ENCODE measurements around the gene ANXA6. TPM values are rescaled to one million over a fixed set of nuclear protein-coding genes. Genes with fewer than 3 reads are reported as not detected.

Gene ANXA6
- total RNA-seq, 1 experiment from 2014 or later, result 51.9 TPM

- BruUV-seq (replicated peaks), result no TSS peak
Measured at GRCh38 chr5:151186538-151186937, 29.0 kb upstream of the ANXA6 start.

GRCh38 chr5:151186052-151186451 lies 28.5 kb upstream of the ANXA6 start:
- no TSS peak for BruUV-seq (replicated peaks)
- Histone ChIP-seq H3K9me3 (no peaks in the 10 kb centered on the region; the same call in 1 of the 2 replicates), H3K27me3 (replicated peaks; ENCODE audit: control insufficient read depth, insufficient read depth, low read length) (no peaks in the 10 kb centered on the region), H3K4me3 (ENCODE audit: low read depth, low read length) (no peak overlapping the region), H3K4me1 (no peaks in the 10 kb centered on the region), H3K36me3 (ENCODE audit: control insufficient read depth, insufficient read depth, low read length) (no peaks in the 10 kb centered on the region)
- POLR2A ChIA-PET, result no interaction called here
- H3K9me3 Mint-ChIP-seq (ENCODE audit: unreplicated experiment), result peaks cover 26% of the 10 kb centered on the region
- intact Hi-C loops (cut with micrococcal nuclease; ENCODE audit: unreplicated experiment), result no loop called here
- H3K27ac Mint-ChIP-seq (ENCODE audit: unreplicated experiment), result no peak overlapping the region
- DNase-seq, result no peak
- no peaks in the 10 kb centered on the region for H3K4me1 Mint-ChIP-seq (ENCODE audit: low read depth, unreplicated experiment)
- no peaks in the 10 kb centered on the region for H3K36me3 Mint-ChIP-seq (ENCODE audit: insufficient read depth, unreplicated experiment)
- TF ChIP-seq CTCF (IDR thresholded peaks at IDR 0.05; ENCODE audit: insufficient read depth in 1 of 2, low read depth in 1 of 2, low read length in 1 of 2, severe bottlenecking in 1 of 2, unreplicated experiment in 1 of 2), result no peak
- no peak overlapping the region for H3K4me3 Mint-ChIP-seq (ENCODE audit: unreplicated experiment)
- H3K27me3 Mint-ChIP-seq (ENCODE audit: insufficient read depth, unreplicated experiment), result no peaks in the 10 kb centered on the region
- CTCF ChIA-PET, result no interaction called here

More at GRCh38 chr5:151186538-151186937, 29.0 kb upstream of the ANXA6 start:
- Histone ChIP-seq H3K27me3 (replicated peaks; ENCODE audit: control insufficient read depth, insufficient read depth, low read length) (no peaks in the 10 kb centered on the region), H3K4me1 (no peaks in the 10 kb centered on the region), H3K9me3 (no peaks in the 10 kb centered on the region; the same call in 1 of the 2 replicates), H3K36me3 (ENCODE audit: control insufficient read depth, insufficient read depth, low read length) (no peaks in the 10 kb centered on the region), H3K4me3 (ENCODE audit: low read depth, low read length) (no peak overlapping the region)
- Mint-ChIP-seq H3K27ac (ENCODE audit: unreplicated experiment) (no peak overlapping the region), H3K36me3 (ENCODE audit: insufficient read depth, unreplicated experiment) (no peaks in the 10 kb centered on the region), H3K4me3 (ENCODE audit: unreplicated experiment) (no peak overlapping the region), H3K9me3 (ENCODE audit: unreplicated experiment) (peaks cover 31% of the 10 kb centered on the region), H3K4me1 (ENCODE audit: low read depth, unreplicated experiment) (no peaks in the 10 kb centered on the region), H3K27me3 (ENCODE audit: insufficient read depth, unreplicated experiment) (no peaks in the 10 kb centered on the region)
- ChIA-PET POLR2A (no interaction called here), CTCF (no interaction called here)
- DNase-seq, result no peak
- no peak for TF ChIP-seq CTCF (IDR thresholded peaks at IDR 0.05; ENCODE audit: insufficient read depth in 1 of 2, low read depth in 1 of 2, low read length in 1 of 2, severe bottlenecking in 1 of 2, unreplicated experiment in 1 of 2)
- intact Hi-C loops (cut with micrococcal nuclease; ENCODE audit: unreplicated experiment), result no loop called here

GRCh38 chr5:151184316-151185042 lies 26.9 kb upstream of the ANXA6 start:
- H3K36me3 Mint-ChIP-seq (ENCODE audit: insufficient read depth, unreplicated experiment), result no peaks in the 10 kb centered on the region
- no TSS peak for BruUV-seq (replicated peaks)
- CTCF ChIA-PET, result no interaction called here

More at GRCh38 chr5:151184316-151185042, 26.9 kb upstream of the ANXA6 start:
- Mint-ChIP-seq H3K4me3 (ENCODE audit: unreplicated experiment) (no peak overlapping the region), H3K4me1 (ENCODE audit: low read depth, unreplicated experiment) (no peaks in the 10 kb centered on the region), H3K9me3 (ENCODE audit: unreplicated experiment) (peaks cover 10% of the 10 kb centered on the region), H3K27ac (ENCODE audit: unreplicated experiment) (no peak overlapping the region), H3K27me3 (ENCODE audit: insufficient read depth, unreplicated experiment) (no peaks in the 10 kb centered on the region)
- Histone ChIP-seq H3K36me3 (ENCODE audit: control insufficient read depth, insufficient read depth, low read length) (no peaks in the 10 kb centered on the region), H3K4me3 (ENCODE audit: low read depth, low read length) (no peak overlapping the region), H3K9me3 (no peaks in the 10 kb centered on the region; the same call in 1 of the 2 replicates), H3K27me3 (replicated peaks; ENCODE audit: control insufficient read depth, insufficient read depth, low read length) (no peaks in the 10 kb centered on the region), H3K4me1 (no peaks in the 10 kb centered on the region)
- intact Hi-C loops (cut with micrococcal nuclease; ENCODE audit: unreplicated experiment), result no loop called here
- peak in 1 of 2 experiments; percentile 1 for DNase-seq
- POLR2A ChIA-PET, result interaction anchor here (0.6 kb wide), 1 partner anchor 31 kb away, joined by 3 read pairs; no protein-coding TSS in a partner anchor
- TF ChIP-seq CTCF (IDR thresholded peaks at IDR 0.05; ENCODE audit: insufficient read depth in 1 of 2, low read depth in 1 of 2, low read length in 1 of 2, severe bottlenecking in 1 of 2, unreplicated experiment in 1 of 2), result no peak
